HG03196 (cell line): ENCODE measurements around the gene C14orf132.

Experiments used
- ATAC-seq: cut with Tn5 transposase; IDR thresholded peaks from one replicate; pipeline ENCODE4 v1.9.1; 2021; ENCODE audit not compliant: unreplicated experiment

Gene C14orf132

DNA sequence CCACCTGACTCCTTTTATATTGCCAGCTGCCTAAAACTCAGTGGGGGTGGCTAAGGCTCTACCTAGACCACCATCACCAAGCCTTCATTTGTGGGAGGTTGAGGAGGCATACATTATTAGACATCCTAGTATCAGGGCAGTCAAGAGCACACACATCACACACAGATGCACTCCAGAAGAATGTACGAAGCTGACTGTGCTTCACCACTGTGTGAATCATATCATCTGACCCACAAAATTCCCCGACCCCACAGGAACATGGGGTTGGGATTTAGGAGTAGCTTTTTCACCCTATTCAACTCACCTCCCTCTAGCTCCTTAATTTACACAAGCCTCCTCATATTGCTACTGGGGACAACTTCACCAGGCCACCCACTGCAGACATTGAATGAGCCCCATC, 100.7 kb downstream of the C14orf132 start:
- ATAC-seq = no peak

GRCh38 chr14:96140952-96141351, 101.8 kb downstream of the C14orf132 start:
- ATAC-seq = no peak
